HepG2 (cell line): ENCODE measurements around the gene ONECUT1. TPM values are rescaled to one million over a fixed set of nuclear protein-coding genes. Genes with fewer than 3 reads are reported as not detected.
"Not testable (repeated sequence)": the region's sequence is repeated elsewhere in the genome, so short reads cannot be mapped to it uniquely, and the experiment has no call there.

Experiments used
- ATAC-seq: fragments of 200-7000 bp; cut with Tn5 transposase; 3 replicates; pipeline ENCODE4 v1.9.1; 2020; ENCODE audit warnings: mild to moderate bottlenecking, moderate library complexity
- BruUV-seq: library from RNA; stranded (reverse); fragments of 400-500 nt; replicated peaks from 2 replicates; lab custom pipeline; 2021; lab: Mats Ljungman, UMichigan
- CTCF ChIA-PET: fragments of 300-600 bp; formaldehyde crosslinking; extraction: SDS; loops from one replicate; lab custom pipeline; 2021; ENCODE audit warnings: low total read pairs, inconsistent platforms, low intra/inter-chr PET ratio; lab: Yijun Ruan, JAX
- POLR2A ChIA-PET: fragments of 350-600 bp; sonication (Branson Sonifier 250); formaldehyde crosslinking; loops from one replicate; lab custom pipeline; 2020; ENCODE audit warnings: antibody characterized with exemption, inconsistent platforms; lab: Yijun Ruan, JAX
- DNase-seq: peaks from one replicate; pipeline ENCODE4 v3.0.0-alpha.2; 2015; ENCODE audit warnings: low spot score
- FAIRE-seq: peaks from 3 replicates; lab custom pipeline; 2011; peaks lifted over from hg19 to GRCh38; lab: Jason Lieb, UNC
- H2AFZ ChIP-seq: one replicate; pipeline ENCODE4 v1.6.1; 2011; ENCODE audit warnings: low read length, inconsistent platforms
- H3K27ac ChIP-seq: fragments of 300-600 bp; 3 replicates; pipeline ENCODE4 v1.8.0; 2011; ENCODE audit warnings: mixed run types, mild to moderate bottlenecking, mixed read lengths, low read length, inconsistent platforms; ENCODE audit not compliant: insufficient read depth; ENCODE audit errors: extremely low read length
- H3K27me3 ChIP-seq, 2 experiments: fragments of 200-600 bp in 1 of 2; 2 replicates in 1 of 2; 3 replicates in 1 of 2; pipeline versions ENCODE4 v1.6.0 to v1.8.0; 2011; ENCODE audit warnings: low read length in 2 of 2, mild to moderate bottlenecking in 2 of 2, moderate library complexity in 2 of 2, inconsistent platforms in 1 of 2; ENCODE audit not compliant: insufficient read depth in 2 of 2, control insufficient read depth in 1 of 2
- H3K36me3 ChIP-seq, 2 experiments: fragments of 200-600 bp in 1 of 2; replicated peaks in 1 of 2; 2 replicates in 1 of 2; 3 replicates in 1 of 2; pipeline versions ENCODE4 v1.5.1 to v1.8.0; 2011; ENCODE audit warnings: low read length in 2 of 2, inconsistent platforms in 1 of 2; ENCODE audit not compliant: insufficient read depth in 2 of 2, control insufficient read depth in 1 of 2
- H3K4me1 ChIP-seq: 2 replicates; pipeline ENCODE4 v1.5.1; 2012; ENCODE audit warnings: low read length, inconsistent platforms; ENCODE audit not compliant: insufficient read depth
- H3K4me2 ChIP-seq: 2 replicates; pipeline ENCODE4 v1.6.0; 2011; ENCODE audit warnings: low read depth, low read length, inconsistent platforms
- H3K4me3 ChIP-seq, 3 experiments: fragments of 200-600 bp in 1 of 3; sonication (generic), shearing (Covaris generic) in 1 of 3; replicated peaks in 1 of 3; 2 replicates each; pipeline ENCODE4 v1.5.1; 2011 to 2016; ENCODE audit warnings: low read length in 3 of 3, inconsistent platforms in 2 of 3, low read depth in 2 of 3, mild to moderate bottlenecking in 2 of 3, control low read depth in 1 of 3, mixed read lengths in 1 of 3; ENCODE audit not compliant: insufficient read depth in 1 of 3
- H3K79me2 ChIP-seq: one replicate; pipeline ENCODE4 v1.6.1; 2011; ENCODE audit warnings: low read length, inconsistent platforms; ENCODE audit not compliant: insufficient read depth
- H3K9ac ChIP-seq: 2 replicates; pipeline ENCODE4 v1.6.0; 2011; ENCODE audit warnings: mild to moderate bottlenecking, low read depth, low read length, inconsistent platforms; ENCODE audit not compliant: insufficient read depth
- H3K9me3 ChIP-seq: 2 replicates; pipeline ENCODE4 v1.5.1; 2012; ENCODE audit warnings: mild to moderate bottlenecking, low read length
- H4K20me1 ChIP-seq: 2 replicates; pipeline ENCODE4 v1.6.0; 2011; ENCODE audit warnings: inconsistent platforms, mild to moderate bottlenecking, low read length, moderate library complexity; ENCODE audit not compliant: insufficient read depth
- ARID4A ChIP-seq: sonication (generic); formaldehyde crosslinking; IDR thresholded peaks from 2 replicates; pipeline ENCODE4 v1.5.0; 2020; ENCODE audit warnings: mild to moderate bottlenecking, missing genetic modification reagents, borderline replicate concordance
- MBD4 ChIP-seq: IDR thresholded peaks from 2 replicates; pipeline ENCODE4 v1.6.1; 2012; ENCODE audit warnings: low read length, inconsistent platforms, borderline replicate concordance
- MTERF4 ChIP-seq: sonication (generic); formaldehyde crosslinking; IDR thresholded peaks from 2 replicates; pipeline ENCODE4 v1.8.0; 2023; ENCODE audit warnings: mild to moderate bottlenecking, missing genetic modification reagents
- RFXAP ChIP-seq: sonication (generic); formaldehyde crosslinking; IDR thresholded peaks from 2 replicates; pipeline ENCODE4 v1.4.0; 2020; ENCODE audit warnings: missing genetic modification reagents, borderline replicate concordance
- TCF7 ChIP-seq: sonication (generic); IDR thresholded peaks from 2 replicates; pipeline ENCODE4 v1.6.1; 2016; ENCODE audit warnings: antibody characterized with exemption, low read depth
- ZNF143 ChIP-seq: sonication (generic); formaldehyde crosslinking; IDR thresholded peaks from 2 replicates; pipeline ENCODE4 v1.4.0; 2020; ENCODE audit warnings: missing genetic modification reagents
- WGBS: methylation state at CpG from one replicate; pipeline ENCODE4 v1.1.6; 2017; ENCODE audit warnings: low lambda C conversion rate; 5-methylcytosine and 5-hydroxymethylcytosine counted together
- in situ Hi-C: cut with HindIII; loops from 2 replicates; pipeline ENCODE4 v1.10.0; 2017; ENCODE audit warnings: low pct_unique_long_range_greater_than_20kb; ENCODE audit not compliant: extremely low pct_ligation_motif_present
- intact Hi-C: fragments of 100-400 bp; cut with micrococcal nuclease; formaldehyde crosslinking; loops from one replicate; pipeline ENCODE4 v1.10.0; 2022; ENCODE audit not compliant: unreplicated experiment
- polyA plus RNA-seq, 8 experiments: library from polyadenylated mRNA; depleted of rRNA in 3 of 8; stranded (reverse) in 7 of 8; unstranded in 1 of 8; fragments of >200 nt; fragmentation: Illumina TruSeq in 4 of 8; extraction: Trizol in 4 of 8; gene quantifications; 2 replicates each; pipeline versions ENCODE4 v1.2.1 to v1.2.3, GENCODE V29; 2011 to 2016; ENCODE audit warnings: low read depth in 4 of 8, missing spikeins in 1 of 8, mixed read lengths in 1 of 8; ENCODE audit not compliant: insufficient read depth in 1 of 8
- total RNA-seq, 5 experiments: library from RNA; depleted of rRNA; stranded (reverse); fragments of >200 nt; fragmentation: Illumina TruSeq; extraction: Trizol; gene quantifications; 2 replicates each; pipeline ENCODE4 v1.2.3, GENCODE V29; 2016; ENCODE audit warnings: low read depth in 1 of 5

Gene ONECUT1
- total and polyA plus RNA-seq, 2 of the 13 experiments (the other 11 are each of a cell fraction or from before 2014, with no cell fraction given) = 3.5 to 9.1 TPM

- H2AFZ ChIP-seq = no peak overlapping the region
- 22% methylated on average over 4 of the region's 4 CpGs for WGBS
- CTCF ChIA-PET = no interaction called here
- no peak overlapping the region for H3K4me2 ChIP-seq
- H3K4me3 ChIP-seq = no peak overlapping the region
- H3K36me3 ChIP-seq = no peaks in the 10 kb centered on the region
- H3K79me2 ChIP-seq = no peaks in the 10 kb centered on the region
- no peaks in the 10 kb centered on the region for H3K9me3 ChIP-seq
- FAIRE-seq (no peak), DNase-seq (no peak)
- no TSS peak for BruUV-seq
- in situ Hi-C loops = no loop called here
- intact Hi-C loops = no loop called here
- TF ChIP-seq ZNF143 (CRISPR knock-in tag) (no peak), TCF7 (no peak), MBD4 (no peak), ARID4A (CRISPR knock-in tag) (no peak), MTERF4 (no peak), RFXAP (CRISPR knock-in tag) (no peak)
- TF ChIP-seq, all 625 proteins: peak for 0
- Histone ChIP-seq H3K9ac (no peak overlapping the region), H3K27me3 (no peaks in the 10 kb centered on the region), H4K20me1 (no peaks in the 10 kb centered on the region), H3K27ac (no peak overlapping the region), H3K4me1 (0 out of 2 replicates have a peak, but pooled peaks cover 4% of the 10 kb centered on the region)
- POLR2A ChIA-PET = no interaction called here
- ATAC-seq = no peak
Measured at GRCh38 chr15:52819253-52819652, 29.1 kb upstream of the ONECUT1 start.

GRCh38 chr15:52815899-52816298 is 25.8 kb upstream of the ONECUT1 start:
- POLR2A ChIA-PET, BruUV-seq, FAIRE-seq, intact Hi-C loops, H2AFZ ChIP-seq, DNase-seq, H3K4me2 ChIP-seq, H3K36me3 ChIP-seq, H3K27ac ChIP-seq, H3K79me2 ChIP-seq, H3K9me3 ChIP-seq, H3K27me3 ChIP-seq, ATAC-seq, H3K4me1 ChIP-seq, H3K4me3 ChIP-seq, H3K9ac ChIP-seq, H4K20me1 ChIP-seq, CTCF ChIA-PET, in situ Hi-C loops: not testable (repeated sequence)
- WGBS = 0% methylated on average over 1 of the region's 1 CpG
